Tibial artery (tissue), 4 donors: ENCODE measurements around the gene EFNA1.
"Not testable (repeated sequence)": the region's sequence is repeated elsewhere in the genome, so short reads cannot be mapped to it uniquely, and the experiment has no call there.

Source experiments
- DNase-seq, 2 donors: peaks; one replicate each; pipeline ENCODE4 v3.0.0-alpha.2; 2019
- H3K27ac ChIP-seq, 2 donors: fragments of 200-600 bp; sonication (generic) in 1 of 2; 1 replicate in 1 of 2; 2 replicates in 1 of 2; pipeline ENCODE4 v1.5.1; 2018 to 2019; ENCODE audit warnings: mild to moderate bottlenecking in 1 of 2
- H3K27me3 ChIP-seq, 2 donors: fragments of 200-600 bp; sonication (generic) in 1 of 2; one replicate each; pipeline versions ENCODE4 v1.5.1 to v1.6.0; 2016 to 2019
- H3K36me3 ChIP-seq, 3 donors: fragments of 200-600 bp; sonication (generic) in 2 of 3; one replicate each; pipeline ENCODE4 v1.5.1; 2016 to 2019; ENCODE audit warnings: mild to moderate bottlenecking in 2 of 3
- H3K4me1 ChIP-seq, 4 donors: fragments of 200-600 bp; sonication (generic) in 2 of 4; 1 replicate in 3 of 4; 2 replicates in 1 of 4; pipeline ENCODE4 v1.5.1; 2016 to 2019
- H3K4me3 ChIP-seq, 2 donors: fragments of 200-600 bp; sonication (generic) in 1 of 2; 1 replicate in 1 of 2; 2 replicates in 1 of 2; pipeline ENCODE4 v1.5.1; 2018 to 2019; ENCODE audit warnings: mild to moderate bottlenecking in 2 of 2
- H3K9me3 ChIP-seq, 3 donors: fragments of 200-600 bp; sonication (generic) in 1 of 3; one replicate each; pipeline ENCODE4 v1.5.1; 2016 to 2019
- intact Hi-C: fragments of 100-400 bp; cut with DNase I; formaldehyde crosslinking; loops from one replicate; pipeline ENCODE4 v1.15.0; 2023; ENCODE audit warnings: low total_unique reads
- TF ChIP-seq, protein P1 (sequence below), 2 experiments: fragments of 200-600 bp in 1 of 2; fragments of 450-650 bp in 1 of 2; IDR thresholded peaks; one replicate each; pipeline ENCODE4 v1.5.1; 2017 to 2019; ENCODE audit warnings: antibody characterized with exemption in 2 of 2, mild to moderate bottlenecking in 1 of 2, moderate library complexity in 1 of 2

EFNA1 gene

DNA sequence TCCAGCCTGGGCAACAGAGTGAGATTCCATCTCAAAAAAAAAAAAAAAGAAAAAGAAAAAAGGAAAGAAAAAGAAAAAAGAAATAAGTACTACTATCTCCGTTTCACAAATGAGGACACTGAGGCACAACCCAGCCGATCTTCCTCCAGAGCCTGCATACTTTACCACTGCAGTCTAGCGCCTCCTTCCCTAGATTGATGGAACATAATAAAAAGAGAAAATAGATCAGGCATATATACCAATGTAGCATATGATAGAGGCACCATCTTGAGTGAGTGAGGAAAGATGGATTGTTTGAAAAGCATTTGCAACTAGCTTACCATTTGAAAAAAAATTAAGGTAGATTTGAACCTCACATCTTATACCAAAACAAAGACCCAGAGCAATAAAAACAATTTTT lies 17.8 kb downstream of the EFNA1 start:
- H3K36me3 ChIP-seq = no peaks in the 10 kb centered on the region
- H3K27me3 ChIP-seq = peaks cover 0 to 19% of the 10 kb centered on the region in 2 donors
- TF ChIP-seq, protein P1, sequence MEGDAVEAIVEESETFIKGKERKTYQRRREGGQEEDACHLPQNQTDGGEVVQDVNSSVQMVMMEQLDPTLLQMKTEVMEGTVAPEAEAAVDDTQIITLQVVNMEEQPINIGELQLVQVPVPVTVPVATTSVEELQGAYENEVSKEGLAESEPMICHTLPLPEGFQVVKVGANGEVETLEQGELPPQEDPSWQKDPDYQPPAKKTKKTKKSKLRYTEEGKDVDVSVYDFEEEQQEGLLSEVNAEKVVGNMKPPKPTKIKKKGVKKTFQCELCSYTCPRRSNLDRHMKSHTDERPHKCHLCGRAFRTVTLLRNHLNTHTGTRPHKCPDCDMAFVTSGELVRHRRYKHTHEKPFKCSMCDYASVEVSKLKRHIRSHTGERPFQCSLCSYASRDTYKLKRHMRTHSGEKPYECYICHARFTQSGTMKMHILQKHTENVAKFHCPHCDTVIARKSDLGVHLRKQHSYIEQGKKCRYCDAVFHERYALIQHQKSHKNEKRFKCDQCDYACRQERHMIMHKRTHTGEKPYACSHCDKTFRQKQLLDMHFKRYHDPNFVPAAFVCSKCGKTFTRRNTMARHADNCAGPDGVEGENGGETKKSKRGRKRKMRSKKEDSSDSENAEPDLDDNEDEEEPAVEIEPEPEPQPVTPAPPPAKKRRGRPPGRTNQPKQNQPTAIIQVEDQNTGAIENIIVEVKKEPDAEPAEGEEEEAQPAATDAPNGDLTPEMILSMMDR (IDR thresholded peaks at IDR 0.05) = no peak
- no peak overlapping the region for H3K27ac ChIP-seq
- no peaks in the 10 kb centered on the region for H3K9me3 ChIP-seq
- no peak overlapping the region for H3K4me3 ChIP-seq
- DNase-seq = no peak
- intact Hi-C loops = no loop called here
- peaks cover 0 to 2% (median 0%) of the 10 kb centered on the region in 4 donors for H3K4me1 ChIP-seq

DNA sequence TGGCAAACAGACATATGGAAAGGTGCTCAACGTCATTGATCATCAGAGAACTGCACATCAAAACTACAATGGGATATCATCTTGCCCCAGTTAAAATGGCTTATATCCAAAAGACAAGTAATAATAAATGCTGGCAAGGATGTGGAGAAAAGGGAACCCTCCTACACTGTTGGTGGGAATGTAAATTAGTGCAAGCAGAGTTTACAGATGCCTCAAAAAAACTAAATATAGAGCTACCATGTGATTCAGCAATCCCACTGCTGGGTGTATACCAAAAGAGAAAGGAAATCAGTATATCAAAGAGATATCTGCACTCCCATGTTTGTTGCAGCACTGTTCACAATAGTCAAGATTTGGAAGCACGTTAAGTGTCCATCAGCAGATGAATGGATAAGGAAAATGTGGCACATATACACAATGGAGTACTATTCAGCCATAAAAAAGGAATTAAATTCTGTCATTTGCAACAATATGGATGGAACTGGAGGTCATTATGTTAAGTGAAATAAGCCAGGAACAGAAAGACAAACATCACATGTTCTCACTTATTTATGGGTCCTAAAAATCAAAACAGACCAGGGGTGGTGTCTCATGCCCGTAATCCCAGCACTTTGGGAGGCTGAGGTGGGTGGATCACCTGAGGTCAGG lies 28.4 kb downstream of the EFNA1 start:
- intact Hi-C loops, H3K4me3 ChIP-seq, H3K27me3 ChIP-seq, H3K27ac ChIP-seq, H3K36me3 ChIP-seq, H3K4me1 ChIP-seq, H3K9me3 ChIP-seq, DNase-seq: not testable (repeated sequence)

DNA sequence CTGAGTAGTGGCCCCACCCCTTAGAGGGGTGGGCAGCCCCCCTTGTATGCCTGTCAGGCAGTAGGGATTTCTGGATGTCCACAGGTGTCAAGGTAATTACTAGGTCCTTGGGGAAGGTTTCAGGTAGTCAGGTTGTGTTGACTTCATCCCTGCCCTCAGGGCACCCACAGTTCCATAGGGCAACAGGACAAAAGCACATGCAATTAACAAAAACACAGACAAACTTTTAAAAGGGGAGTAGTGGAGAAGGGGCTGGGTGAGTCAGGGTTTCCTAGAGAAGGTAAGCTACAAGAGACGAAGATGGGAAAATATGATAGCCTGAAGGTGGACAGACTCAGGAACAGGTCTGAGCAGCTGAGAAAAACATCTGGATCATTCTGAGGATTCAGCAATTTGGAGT lies 31.3 kb downstream of the EFNA1 start:
- Histone ChIP-seq H3K4me3 (no peak overlapping the region), H3K27me3 (no peaks in the 10 kb centered on the region), H3K4me1 (no peaks in the 10 kb centered on the region), H3K9me3 (no peaks in the 10 kb centered on the region), H3K27ac (no peak overlapping the region), H3K36me3 (no peaks in the 10 kb centered on the region)
- intact Hi-C loops = no loop called here
- DNase-seq = peak in 1 of 2 donors; percentile 10
- TF ChIP-seq, protein P1 (IDR thresholded peaks at IDR 0.05) = no peak

DNA sequence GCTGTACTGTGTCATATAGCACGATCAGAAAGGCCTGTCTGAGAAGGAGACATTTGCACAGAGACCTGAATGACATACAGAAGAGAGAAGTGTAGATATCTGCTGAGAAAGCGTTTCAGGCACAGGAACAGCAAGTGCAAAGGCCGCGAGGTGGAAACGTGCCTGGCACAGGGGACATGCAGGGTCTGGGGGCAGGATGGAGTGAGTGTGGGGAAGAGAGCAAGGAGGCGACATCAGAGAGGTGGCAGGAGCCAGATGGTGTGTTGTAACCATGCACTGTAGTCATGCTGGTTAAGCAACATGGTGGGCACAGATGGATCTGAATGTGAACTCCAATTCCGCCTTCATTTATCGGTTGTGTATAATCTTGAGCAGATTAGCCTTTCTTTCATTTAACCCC lies 32.5 kb downstream of the EFNA1 start:
- H3K27ac ChIP-seq = no peak overlapping the region
- H3K4me1 ChIP-seq = no peaks in the 10 kb centered on the region
- TF ChIP-seq, protein P1 (IDR thresholded peaks at IDR 0.05) = no peak
- H3K4me3 ChIP-seq = no peak overlapping the region
- no peaks in the 10 kb centered on the region for H3K27me3 ChIP-seq
- no peaks in the 10 kb centered on the region for H3K36me3 ChIP-seq
- no peaks in the 10 kb centered on the region for H3K9me3 ChIP-seq
- DNase-seq = peak in 1 of 2 donors; percentile 37
- intact Hi-C loops = loop anchor here (2.0 kb wide), 1 partner anchor 59 kb away; no protein-coding TSS in a partner anchor

DNA sequence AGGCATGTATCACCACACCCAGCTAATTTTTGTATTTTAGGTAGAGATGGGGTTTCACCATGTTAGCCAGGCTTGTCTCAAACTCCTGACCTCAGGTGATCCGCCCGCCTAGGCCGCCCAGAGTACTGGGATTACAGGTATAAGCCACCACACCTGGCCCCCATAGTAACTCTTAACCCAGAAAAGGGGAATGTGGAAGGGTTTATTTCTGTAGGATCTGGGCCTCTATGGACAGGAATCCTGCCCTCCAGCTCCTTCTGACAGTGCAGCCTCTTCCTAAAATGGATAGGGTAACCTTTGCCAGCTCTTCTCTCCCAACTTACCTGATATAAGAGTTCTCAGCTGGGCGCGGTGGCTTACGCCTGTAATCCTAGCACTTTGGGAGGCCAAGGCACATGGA lies 35.0 kb downstream of the EFNA1 start:
- H3K36me3 ChIP-seq, H3K27ac ChIP-seq, H3K4me3 ChIP-seq, H3K9me3 ChIP-seq, intact Hi-C loops: not testable (repeated sequence)
- DNase-seq = peak in 1 of 2 donors; percentile 37
- peaks cover 0 to 13% of the 10 kb centered on the region in 2 donors for H3K27me3 ChIP-seq
- H3K4me1 ChIP-seq = peaks cover 1 to 13% (median 8%) of the 10 kb centered on the region in 4 donors

DNA sequence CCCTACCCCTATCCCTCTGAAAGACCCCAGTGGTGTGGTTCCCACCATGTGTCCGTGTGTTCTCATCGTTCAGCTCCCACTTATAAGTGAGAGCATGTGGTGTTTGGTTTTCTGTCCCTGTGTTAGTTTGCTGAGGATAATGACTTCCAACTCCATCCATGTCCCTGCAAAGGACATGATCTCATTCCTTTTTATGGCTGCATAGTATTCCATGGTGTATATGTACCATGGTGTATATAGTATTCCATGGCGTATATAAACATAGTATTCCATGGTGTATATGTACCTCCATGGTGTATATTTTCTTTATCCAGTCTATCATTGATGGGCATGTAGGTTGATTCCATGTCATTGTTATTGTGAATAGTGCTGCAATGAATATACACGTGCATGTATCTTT lies 36.1 kb downstream of the EFNA1 start:
- DNase-seq, H3K36me3 ChIP-seq, H3K9me3 ChIP-seq, H3K27ac ChIP-seq, intact Hi-C loops, H3K4me3 ChIP-seq: not testable (repeated sequence)
- Histone ChIP-seq H3K4me1 (peaks cover 3 to 16% (median 9%) of the 10 kb centered on the region in 4 donors), H3K27me3 (peaks cover 0 to 13% of the 10 kb centered on the region in 2 donors)

DNA sequence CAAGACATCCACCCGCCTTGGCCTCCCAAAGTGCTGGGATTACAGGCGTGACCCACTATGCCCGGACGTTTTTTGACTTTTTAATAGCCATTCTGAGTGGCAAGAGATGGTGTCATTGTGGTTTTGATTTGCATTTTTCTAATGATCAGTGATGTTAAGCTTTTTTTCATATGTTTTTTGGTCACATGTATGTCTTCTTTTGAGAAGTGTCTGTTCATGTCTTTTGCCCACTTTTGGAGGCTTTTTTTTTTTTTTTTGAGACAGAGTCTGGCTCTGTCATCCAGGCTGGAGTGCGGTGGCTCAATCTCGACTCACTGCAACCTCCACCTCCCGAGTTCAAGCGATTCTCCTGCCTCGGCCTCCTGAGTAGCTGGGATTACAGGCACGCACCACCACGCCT lies 36.9 kb downstream of the EFNA1 start:
- H3K27me3 ChIP-seq = peaks cover 0 to 13% of the 10 kb centered on the region in 2 donors
- DNase-seq, H3K4me3 ChIP-seq, H3K9me3 ChIP-seq, H3K27ac ChIP-seq, intact Hi-C loops: not testable (repeated sequence)
- H3K4me1 ChIP-seq = peaks cover 3 to 16% (median 9%) of the 10 kb centered on the region in 4 donors
- H3K36me3 ChIP-seq = peaks cover 7 to 12% (median 10%) of the 10 kb centered on the region in 3 donors
